GM18508 (cell line): ENCODE measurements around the gene PSAP.

Experiments
- ATAC-seq: cut with Tn5 transposase; IDR thresholded peaks from one replicate; pipeline ENCODE4 v1.9.1; 2021; ENCODE audit warnings: moderate number of reproducible peaks; ENCODE audit not compliant: insufficient read depth, unreplicated experiment

Gene PSAP

DNA sequence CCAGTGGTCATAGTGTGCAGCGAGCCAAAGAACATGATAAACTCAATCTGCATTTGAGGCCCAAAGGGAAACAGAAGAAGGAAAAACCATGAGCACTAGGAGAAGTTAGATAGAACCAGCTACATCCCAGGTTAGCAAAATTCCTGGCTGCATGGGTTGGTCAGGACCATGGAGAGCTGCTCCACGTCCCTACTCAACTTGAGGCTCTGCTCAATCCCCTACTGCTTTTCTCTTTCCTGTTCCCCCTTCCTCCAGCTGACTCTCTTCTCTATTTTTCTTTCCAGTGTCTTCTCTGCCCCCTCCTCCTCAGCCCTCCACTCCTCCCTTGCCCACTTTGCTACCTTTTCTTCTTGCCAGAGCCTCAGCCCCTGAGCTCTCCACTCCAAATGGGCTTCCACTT, 55.8 kb downstream of the PSAP start:
- ATAC-seq: no peak

GRCh38 chr10:71790749-71791440, 60.2 kb downstream of the PSAP start:
- ATAC-seq: no peak

GRCh38 chr10:71789871-71790270, 61.2 kb downstream of the PSAP start:
- no peak for ATAC-seq

- ATAC-seq: no peak
Observed at GRCh38 chr10:71788954-71789353, 62.1 kb downstream of the PSAP start.

DNA sequence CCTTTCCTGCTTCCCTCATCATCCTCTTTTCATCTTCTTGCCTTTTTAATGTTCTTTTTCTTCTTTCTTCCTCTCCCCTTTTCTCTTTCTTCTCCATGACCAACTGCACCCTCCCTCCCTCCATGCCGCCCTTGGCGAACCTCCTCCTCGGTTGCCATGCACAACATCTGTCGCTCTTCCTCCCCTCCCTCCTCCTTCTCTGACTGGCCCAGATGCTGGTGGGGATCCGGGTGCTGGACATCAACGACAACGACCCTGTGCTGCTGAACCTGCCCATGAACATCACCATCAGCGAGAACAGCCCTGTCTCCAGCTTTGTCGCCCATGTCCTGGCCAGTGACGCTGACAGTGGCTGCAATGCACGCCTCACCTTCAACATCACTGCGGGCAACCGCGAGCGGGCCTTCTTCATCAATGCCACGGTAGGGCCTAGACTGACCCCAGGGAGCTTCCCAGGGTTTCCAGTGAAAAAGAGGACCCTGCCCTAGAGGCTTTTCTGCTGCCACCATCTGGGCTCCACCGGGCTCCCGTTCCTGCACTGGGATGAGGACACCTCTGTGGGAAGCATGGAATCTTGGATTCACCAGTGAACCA, 66.3 kb downstream of the PSAP start:
- no peak for ATAC-seq

GRCh38 chr10:71783917-71784678, 67.0 kb downstream of the PSAP start:
- ATAC-seq: no peak

DNA sequence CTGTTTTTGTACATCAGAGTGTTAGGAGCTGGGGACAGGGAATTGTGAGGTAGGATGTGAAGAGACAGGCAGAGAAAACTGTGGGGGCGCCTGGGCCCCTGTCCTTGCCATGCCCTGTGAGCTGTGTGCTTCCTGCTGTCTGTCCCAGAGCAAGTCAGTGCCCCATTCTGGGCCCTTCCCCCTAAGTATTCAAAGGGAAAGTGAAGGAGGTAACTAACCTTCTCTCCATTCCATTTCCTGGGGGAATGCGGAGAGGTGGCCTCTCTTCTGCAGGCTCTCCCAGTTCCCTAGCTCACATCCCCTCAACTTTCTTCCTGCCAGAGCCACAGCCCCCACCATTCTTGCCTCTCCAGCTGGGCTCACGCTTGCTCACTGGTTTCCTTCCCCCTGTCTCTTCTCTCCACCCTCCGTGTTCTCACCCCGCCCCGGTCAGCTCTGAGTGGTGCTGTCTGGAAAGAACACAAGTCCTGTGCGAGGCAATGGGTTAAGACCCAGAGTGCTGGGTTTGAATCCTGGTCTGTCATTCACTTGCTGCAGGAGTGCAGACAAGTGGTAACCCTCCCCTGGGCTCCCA, 68.0 kb downstream of the PSAP start:
- no peak for ATAC-seq

DNA sequence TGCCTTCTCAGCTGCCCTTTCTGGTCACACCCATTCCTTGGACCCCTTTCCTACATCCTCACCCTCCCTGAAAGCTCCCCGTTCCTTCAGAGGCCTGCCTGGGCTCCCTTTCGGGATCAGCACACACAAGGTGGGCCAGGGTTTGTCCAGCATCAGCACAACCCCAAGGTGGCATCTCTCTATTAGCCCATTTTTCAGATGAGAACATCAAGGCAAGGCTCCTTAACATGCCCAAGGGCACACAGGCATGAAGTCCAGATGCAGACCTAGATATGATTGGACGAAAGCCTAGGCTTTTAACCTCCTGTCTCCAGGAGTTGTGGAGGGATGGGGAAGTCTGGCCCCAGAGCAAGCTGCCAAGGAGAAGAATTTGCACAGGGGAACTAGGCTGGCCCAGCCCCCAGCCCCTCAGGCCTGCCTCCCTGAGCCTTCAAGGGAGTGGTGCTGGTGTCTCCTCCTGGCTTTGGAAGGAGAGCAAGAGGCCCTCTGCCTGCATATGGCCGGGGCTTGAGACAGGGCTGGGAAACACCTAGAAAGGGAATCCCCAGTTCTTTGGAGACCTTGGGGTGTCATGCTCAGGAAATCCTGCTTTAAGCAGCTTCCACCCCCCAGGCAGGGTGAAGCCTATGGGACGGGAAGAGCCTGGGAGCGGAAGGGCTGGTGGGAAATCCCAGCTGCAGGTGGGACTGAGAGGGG, 68.7 kb downstream of the PSAP start:
- no peak for ATAC-seq

- no peak for ATAC-seq
Observed at GRCh38 chr10:71780719-71781118, 70.3 kb downstream of the PSAP start.

DNA sequence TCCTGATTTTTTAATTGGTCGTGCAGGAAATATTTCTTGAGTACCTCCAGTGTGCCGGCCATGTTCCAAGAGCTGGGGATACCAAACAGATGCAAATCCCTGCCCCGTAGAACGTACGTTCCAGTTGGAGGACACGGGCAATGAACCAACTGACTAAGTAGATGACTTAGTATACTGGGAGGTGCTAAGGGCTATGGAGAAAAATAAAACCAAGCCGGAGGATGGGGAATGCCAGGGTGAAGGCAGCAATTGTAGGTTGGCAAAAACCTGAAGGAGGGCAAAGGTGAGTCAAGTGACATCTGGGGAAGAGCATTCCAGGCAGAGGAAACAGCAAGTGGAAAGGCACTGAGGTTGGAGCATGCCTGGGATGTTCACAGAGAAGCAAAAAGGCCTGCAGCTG, 70.9 kb downstream of the PSAP start:
- ATAC-seq: no peak

DNA sequence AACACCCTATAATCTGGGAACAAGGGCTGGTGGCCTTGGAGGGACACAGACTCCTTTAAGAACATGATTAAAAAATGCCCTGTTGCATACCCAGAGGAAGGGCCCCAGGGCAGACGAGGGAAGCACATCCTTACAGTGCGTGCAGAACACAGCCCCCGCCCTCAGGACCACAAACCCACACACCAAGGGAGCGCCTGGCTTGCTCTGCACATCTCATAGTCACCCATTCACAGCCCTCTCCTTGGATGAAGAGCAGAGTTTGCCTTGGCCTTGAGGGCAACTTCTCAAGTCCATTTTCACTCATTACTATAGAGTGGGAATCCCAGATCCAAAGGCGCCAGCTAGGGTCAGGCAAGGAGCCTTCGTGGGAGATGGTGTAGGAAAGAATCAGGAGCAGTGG, 71.4 kb downstream of the PSAP start:
- ATAC-seq: no peak

- no peak for ATAC-seq
Observed at GRCh38 chr10:71778071-71778825, 72.8 kb downstream of the PSAP start.

DNA sequence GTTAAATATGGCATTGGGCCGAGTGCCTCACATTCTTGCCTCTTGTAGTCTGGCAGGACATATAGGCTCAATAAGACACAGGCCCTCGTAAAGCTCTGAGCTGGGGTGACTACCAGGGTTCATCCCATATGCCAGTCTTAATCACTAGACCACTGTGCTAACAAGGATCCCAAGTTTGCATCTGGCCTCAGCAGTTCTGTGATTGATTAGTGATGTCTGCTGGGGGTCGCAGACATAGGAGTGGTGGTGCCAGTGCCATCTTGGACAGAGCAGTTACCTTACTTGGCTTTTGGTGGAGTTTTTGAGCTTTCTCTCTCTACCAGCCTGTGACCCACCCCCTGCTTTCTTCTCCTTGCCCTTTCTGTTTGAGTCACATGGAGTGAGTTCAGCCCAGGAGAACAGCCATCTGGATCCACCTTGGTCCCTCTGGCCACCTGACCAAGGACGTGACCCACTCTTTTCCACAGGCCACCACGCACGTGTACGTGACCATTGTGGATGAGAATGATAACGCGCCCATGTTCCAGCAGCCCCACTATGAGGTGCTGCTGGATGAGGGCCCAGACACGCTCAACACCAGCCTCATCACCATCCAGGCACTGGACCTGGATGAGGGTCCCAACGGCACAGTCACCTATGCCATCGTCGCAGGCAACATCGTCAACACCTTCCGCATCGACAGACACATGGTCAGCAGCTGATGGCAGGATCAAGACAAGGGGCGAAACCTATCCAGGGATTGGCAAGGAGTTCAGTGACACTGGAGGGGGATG, 73.7 kb downstream of the PSAP start:
- no peak for ATAC-seq

GRCh38 chr10:71776481-71776925, 74.5 kb downstream of the PSAP start:
- no peak for ATAC-seq

- no peak for ATAC-seq
Observed at GRCh38 chr10:71774916-71775702, 75.9 kb downstream of the PSAP start.

DNA sequence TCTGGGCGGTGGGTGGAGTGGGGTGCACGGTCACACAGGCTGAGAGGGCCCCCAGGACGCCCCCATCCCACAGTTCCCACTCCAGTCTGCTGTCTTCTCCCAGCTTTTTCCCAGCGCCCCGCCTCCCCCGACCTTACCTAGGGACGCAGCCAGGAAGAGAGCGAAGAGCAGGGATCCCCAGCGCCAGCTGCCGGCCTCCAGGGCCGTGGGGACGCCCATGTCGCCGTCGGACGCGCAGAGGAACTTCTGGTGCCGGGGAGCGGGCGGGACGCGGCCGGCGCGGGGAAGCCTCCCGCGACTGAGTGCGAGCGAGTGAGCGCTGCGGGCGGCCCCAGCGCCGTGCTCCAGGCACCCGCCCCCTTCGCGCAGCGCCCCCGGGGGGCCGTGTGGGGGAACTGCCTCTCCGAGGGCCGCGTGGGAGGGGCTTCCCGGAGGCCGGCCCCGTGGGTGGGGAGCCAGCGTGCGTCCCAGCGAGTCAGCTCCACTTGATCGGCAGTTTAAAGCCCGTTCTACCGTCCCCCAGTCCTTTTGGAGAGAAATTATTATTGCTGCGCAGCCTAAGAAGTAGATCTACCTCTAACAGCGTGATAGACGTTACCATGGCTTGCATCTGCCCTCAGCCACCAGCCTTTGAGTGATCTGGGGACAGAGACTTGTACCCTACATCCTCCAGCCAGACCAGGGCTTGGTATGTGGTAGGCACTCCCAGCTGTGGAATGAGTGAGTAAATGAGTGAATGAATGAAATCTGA, 77.7 kb downstream of the PSAP start, which contains the start of gene VSIR:
TSS of gene VSIR (minus strand) at position 300 of the 751 bp plus-strand sequence. CDS start at position 219, 81 bp downstream.
- ATAC-seq: no peak

GRCh38 chr10:71772832-71773220, 78.2 kb downstream of the PSAP start:
- ATAC-seq: no peak
